A549 (cell line): Measurements from ENCODE around the gene RNGTT.

Source experiments
- BHLHE40 ChIP-seq: IDR thresholded peaks from 2 replicates; pipeline ENCODE4 v1.6.1; 2012; ENCODE audit warnings: low read depth, low read length, inconsistent platforms
- CEBPB ChIP-seq, 2 experiments: fragments of >200 bp in 1 of 2; sonication (Bioruptor Twin) in 1 of 2; formaldehyde crosslinking in 1 of 2; IDR thresholded peaks; 2 replicates each; pipeline ENCODE4 v1.6.1; 2012 to 2016
- EP300 ChIP-seq, 2 experiments: fragments of >200 bp; sonication (Bioruptor Twin); formaldehyde crosslinking; IDR thresholded peaks; 2 replicates in 1 of 2; 3 replicates in 1 of 2; pipeline ENCODE4 v1.6.1; 2016 to 2017
- MYC ChIP-seq: IDR thresholded peaks from 2 replicates; pipeline ENCODE4 v1.6.1; 2012; ENCODE audit warnings: mild to moderate bottlenecking, inconsistent platforms, low read length, improper control_type of control experiment, borderline replicate concordance
- NR3C1 ChIP-seq: fragments of >200 bp; sonication (Bioruptor Twin); formaldehyde crosslinking; IDR thresholded peaks from 3 replicates; pipeline ENCODE4 v1.6.1; 2017
- POLR2A ChIP-seq: IDR thresholded peaks from 2 replicates; pipeline ENCODE4 v1.6.1; 2012; ENCODE audit warnings: mild to moderate bottlenecking, low read length
- RCOR1 ChIP-seq: fragments of 150-350 bp; IDR thresholded peaks from 2 replicates; pipeline ENCODE4 v1.6.1; 2014; ENCODE audit warnings: antibody characterized with exemption, low read length, low read depth
- ZFP36 ChIP-seq: fragments of 450-650 bp; IDR thresholded peaks from 2 replicates; pipeline ENCODE4 v1.6.1; 2014; ENCODE audit warnings: borderline replicate concordance; ENCODE audit not compliant: partially characterized antibody
- TF ChIP-seq, protein P1 (sequence below): fragments of >200 bp; sonication (Bioruptor Twin); formaldehyde crosslinking; IDR thresholded peaks from 3 replicates; pipeline ENCODE4 v1.5.1; 2016
- TF ChIP-seq, protein P2 (sequence below): fragments of >200 bp; sonication (Bioruptor Twin); formaldehyde crosslinking; IDR thresholded peaks from 3 replicates; pipeline ENCODE4 v1.6.1; 2016
- TF ChIP-seq, protein P3 (sequence below): fragments of 250-450 bp; sonication (Bioruptor Pico); IDR thresholded peaks from 2 replicates; pipeline ENCODE4 v1.5.0; 2021; ENCODE audit warnings: mild to moderate bottlenecking, moderate library complexity, borderline replicate concordance
- TF ChIP-seq, protein P4 (sequence below): IDR thresholded peaks from 2 replicates; pipeline ENCODE4 v1.6.1; 2012
- TF ChIP-seq, protein P5 (sequence below): fragments of 450-650 bp; IDR thresholded peaks from 2 replicates; pipeline ENCODE4 v1.6.1; 2014; ENCODE audit warnings: antibody characterized with exemption

DNA sequence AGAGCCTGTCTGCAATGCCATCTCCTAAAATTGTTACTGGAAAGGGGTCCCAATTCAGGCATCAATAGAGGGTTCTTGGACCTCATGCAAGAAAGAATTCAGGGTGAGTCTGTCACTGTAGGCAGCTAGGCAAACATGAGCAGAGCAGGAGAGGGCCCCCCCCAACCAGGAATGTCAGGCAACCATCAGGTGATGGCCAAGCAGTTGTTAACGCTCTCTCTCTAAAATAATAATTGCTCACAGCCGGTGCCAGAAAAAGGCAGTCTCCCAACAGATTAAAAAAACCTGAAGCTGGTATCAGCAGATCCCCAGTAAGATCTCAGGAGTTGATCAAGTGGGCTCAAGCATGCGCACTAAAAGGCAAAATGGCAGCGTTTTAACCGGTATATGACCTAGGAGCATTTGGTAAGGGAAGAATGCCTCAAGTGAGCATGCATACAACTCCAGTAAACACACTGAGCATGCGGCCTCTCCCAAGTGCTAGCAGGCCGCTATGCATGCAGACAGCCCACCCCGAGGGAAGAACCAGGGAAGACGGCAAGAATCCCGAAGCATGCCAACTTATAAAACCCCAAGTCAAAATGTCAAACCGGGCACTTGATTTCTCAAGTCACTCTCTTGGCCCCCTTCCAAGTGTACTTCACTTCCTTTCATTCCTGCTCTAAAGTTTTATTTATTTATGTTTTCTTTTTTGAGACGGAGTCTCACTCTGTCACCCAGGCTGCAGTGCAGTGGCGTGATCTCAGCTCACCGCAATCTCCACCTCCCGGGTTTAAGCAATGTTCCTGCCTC lies 44.0 kb upstream of the RNGTT start:
- TF ChIP-seq, protein P1, sequence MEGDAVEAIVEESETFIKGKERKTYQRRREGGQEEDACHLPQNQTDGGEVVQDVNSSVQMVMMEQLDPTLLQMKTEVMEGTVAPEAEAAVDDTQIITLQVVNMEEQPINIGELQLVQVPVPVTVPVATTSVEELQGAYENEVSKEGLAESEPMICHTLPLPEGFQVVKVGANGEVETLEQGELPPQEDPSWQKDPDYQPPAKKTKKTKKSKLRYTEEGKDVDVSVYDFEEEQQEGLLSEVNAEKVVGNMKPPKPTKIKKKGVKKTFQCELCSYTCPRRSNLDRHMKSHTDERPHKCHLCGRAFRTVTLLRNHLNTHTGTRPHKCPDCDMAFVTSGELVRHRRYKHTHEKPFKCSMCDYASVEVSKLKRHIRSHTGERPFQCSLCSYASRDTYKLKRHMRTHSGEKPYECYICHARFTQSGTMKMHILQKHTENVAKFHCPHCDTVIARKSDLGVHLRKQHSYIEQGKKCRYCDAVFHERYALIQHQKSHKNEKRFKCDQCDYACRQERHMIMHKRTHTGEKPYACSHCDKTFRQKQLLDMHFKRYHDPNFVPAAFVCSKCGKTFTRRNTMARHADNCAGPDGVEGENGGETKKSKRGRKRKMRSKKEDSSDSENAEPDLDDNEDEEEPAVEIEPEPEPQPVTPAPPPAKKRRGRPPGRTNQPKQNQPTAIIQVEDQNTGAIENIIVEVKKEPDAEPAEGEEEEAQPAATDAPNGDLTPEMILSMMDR: no peak
- no peak for TF ChIP-seq POLR2A
- TF ChIP-seq ZFP36: no peak
- TF ChIP-seq CEBPB (IDR thresholded peaks at IDR 0.05): no peak
- TF ChIP-seq NR3C1: no peak
- TF ChIP-seq, protein P2, sequence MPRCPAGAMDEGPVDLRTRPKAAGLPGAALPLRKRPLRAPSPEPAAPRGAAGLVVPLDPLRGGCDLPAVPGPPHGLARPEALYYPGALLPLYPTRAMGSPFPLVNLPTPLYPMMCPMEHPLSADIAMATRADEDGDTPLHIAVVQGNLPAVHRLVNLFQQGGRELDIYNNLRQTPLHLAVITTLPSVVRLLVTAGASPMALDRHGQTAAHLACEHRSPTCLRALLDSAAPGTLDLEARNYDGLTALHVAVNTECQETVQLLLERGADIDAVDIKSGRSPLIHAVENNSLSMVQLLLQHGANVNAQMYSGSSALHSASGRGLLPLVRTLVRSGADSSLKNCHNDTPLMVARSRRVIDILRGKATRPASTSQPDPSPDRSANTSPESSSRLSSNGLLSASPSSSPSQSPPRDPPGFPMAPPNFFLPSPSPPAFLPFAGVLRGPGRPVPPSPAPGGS: no peak
- TF ChIP-seq MYC: no peak
- TF ChIP-seq, protein P3, sequence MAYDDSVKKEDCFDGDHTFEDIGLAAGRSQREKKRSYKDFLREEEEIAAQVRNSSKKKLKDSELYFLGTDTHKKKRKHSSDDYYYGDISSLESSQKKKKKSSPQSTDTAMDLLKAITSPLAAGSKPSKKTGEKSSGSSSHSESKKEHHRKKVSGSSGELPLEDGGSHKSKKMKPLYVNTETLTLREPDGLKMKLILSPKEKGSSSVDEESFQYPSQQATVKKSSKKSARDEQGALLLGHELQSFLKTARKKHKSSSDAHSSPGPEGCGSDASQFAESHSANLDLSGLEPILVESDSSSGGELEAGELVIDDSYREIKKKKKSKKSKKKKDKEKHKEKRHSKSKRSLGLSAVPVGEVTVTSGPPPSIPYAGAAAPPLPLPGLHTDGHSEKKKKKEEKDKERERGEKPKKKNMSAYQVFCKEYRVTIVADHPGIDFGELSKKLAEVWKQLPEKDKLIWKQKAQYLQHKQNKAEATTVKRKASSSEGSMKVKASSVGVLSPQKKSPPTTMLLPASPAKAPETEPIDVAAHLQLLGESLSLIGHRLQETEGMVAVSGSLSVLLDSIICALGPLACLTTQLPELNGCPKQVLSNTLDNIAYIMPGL (CRISPR knock-in tag): no peak
- TF ChIP-seq RCOR1: no peak
- TF ChIP-seq, protein P4, sequence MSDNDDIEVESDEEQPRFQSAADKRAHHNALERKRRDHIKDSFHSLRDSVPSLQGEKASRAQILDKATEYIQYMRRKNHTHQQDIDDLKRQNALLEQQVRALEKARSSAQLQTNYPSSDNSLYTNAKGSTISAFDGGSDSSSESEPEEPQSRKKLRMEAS: no peak
- TF ChIP-seq, protein P5, sequence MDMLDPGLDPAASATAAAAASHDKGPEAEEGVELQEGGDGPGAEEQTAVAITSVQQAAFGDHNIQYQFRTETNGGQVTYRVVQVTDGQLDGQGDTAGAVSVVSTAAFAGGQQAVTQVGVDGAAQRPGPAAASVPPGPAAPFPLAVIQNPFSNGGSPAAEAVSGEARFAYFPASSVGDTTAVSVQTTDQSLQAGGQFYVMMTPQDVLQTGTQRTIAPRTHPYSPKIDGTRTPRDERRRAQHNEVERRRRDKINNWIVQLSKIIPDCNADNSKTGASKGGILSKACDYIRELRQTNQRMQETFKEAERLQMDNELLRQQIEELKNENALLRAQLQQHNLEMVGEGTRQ: no peak
- no peak for TF ChIP-seq EP300 (IDR thresholded peaks at IDR 0.05)
- TF ChIP-seq BHLHE40: no peak
